Measurements from ENCODE around the gene TACR2. TPM values are rescaled to one million over a fixed set of nuclear protein-coding genes. Genes with fewer than 3 reads are reported as not detected.
A peak's percentile ranks its signal among the peaks of the same experiment; 100 is the strongest.

Gene TACR2
- not detected for total RNA-seq

GRCh38 chr10:69416695-69417094 lies at the start of gene TACR2:
TACR2 (minus strand) TSS chr10:69416918; CDS start chr10:69416323, 595 bp downstream.
- no peak within 1 kb of the TSS for H3K4me3 Mint-ChIP-seq
- no peaks in the 10 kb centered on the region for H3K36me3 Mint-ChIP-seq
- H3K4me1 Mint-ChIP-seq = peaks cover 2% of the 10 kb centered on the region
- ATAC-seq (ENCODE audit: low read depth) (no peak), DNase-seq (no peak)
- no peaks in the 10 kb centered on the region for H3K9me3 Mint-ChIP-seq
- no peaks in the 10 kb centered on the region for H3K27me3 Mint-ChIP-seq
- POLR2A ChIA-PET = no interaction called here
- H3K27ac Mint-ChIP-seq = no peak within 1 kb of the TSS

DNA sequence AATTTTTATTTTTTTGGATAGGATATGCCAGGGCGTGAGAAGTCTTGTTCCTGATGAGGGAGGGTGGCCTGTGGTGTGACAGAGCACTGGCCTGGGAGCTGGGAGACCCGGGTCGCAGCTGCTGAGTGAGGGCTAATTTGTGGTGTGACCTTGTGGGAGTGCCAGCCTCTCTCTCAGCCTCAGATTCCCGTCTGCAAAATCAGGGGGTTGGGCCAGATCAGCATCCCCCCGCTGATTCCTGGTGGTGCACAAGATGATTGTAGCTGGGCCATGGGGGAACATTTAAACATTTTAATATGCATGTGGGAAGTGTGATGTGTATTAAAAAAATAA lies 49.4 kb upstream of the TACR2 start:
- Mint-ChIP-seq H3K9me3 (no peaks in the 10 kb centered on the region), H3K27ac (peak overlapping the region; percentile 81), H3K4me3 (peak overlapping the region; percentile 7), H3K27me3 (peaks cover 13% of the 10 kb centered on the region), H3K4me1 (peaks cover 51% of the 10 kb centered on the region), H3K36me3 (no peaks in the 10 kb centered on the region)
- ATAC-seq (ENCODE audit: low read depth) = no peak
- no peak for DNase-seq
- POLR2A ChIA-PET = interaction anchor here (1.1 to 2.3 kb wide), 4 partner anchors 9 to 17 kb away, joined by 4 to 7 read pairs (median 6); partner anchors contain the start of gene TSPAN15

GRCh38 chr10:69465457-69466157 lies 48.9 kb upstream of the TACR2 start:
- Mint-ChIP-seq H3K4me3 (peak overlapping the region; percentile 49), H3K27ac (peak overlapping the region; percentile 81), H3K36me3 (no peaks in the 10 kb centered on the region), H3K4me1 (peaks cover 56% of the 10 kb centered on the region), H3K9me3 (no peaks in the 10 kb centered on the region), H3K27me3 (peaks cover 7% of the 10 kb centered on the region)
- DNase-seq = peak; percentile 41
- peak; percentile 72 for ATAC-seq (ENCODE audit: low read depth)
- POLR2A ChIA-PET = interaction anchor here (0.8 to 2.3 kb wide), 5 partner anchors 8 to 19 kb away, joined by 4 to 7 read pairs (median 5); partner anchors contain the start of gene TSPAN15

DNA sequence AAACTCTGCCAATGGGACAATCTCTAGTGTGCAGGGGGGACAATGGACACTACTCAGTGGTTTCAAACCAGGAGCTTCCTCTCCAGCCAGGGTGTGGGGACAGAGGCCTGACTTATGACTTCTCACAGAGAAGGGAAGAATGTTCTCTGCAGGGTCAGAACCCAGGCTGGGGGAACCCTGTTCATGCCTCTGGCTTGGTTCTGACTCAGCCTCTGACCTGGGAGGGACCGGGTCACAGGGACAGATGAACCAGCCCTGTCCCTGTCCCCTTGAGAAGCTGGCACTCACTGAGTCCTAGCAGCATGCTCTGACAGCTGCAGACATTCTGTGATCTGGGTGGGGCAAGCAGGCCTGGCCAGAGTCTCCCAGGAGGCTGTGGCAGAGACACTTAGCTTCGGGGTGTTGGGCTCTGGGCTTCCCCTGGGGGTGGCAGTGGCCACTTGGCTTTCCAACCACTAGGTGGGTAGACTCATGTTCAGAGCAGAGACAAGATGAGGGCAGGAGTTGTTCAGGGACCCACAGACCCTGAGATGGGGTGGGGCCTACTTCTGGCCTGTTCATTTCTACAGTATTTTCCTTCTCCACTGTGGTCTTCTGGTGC lies 48.2 kb upstream of the TACR2 start:
- no peaks in the 10 kb centered on the region for H3K9me3 Mint-ChIP-seq
- ATAC-seq (ENCODE audit: low read depth) (peak; percentile 61), DNase-seq (peak; percentile 49)
- H3K27ac Mint-ChIP-seq = peak overlapping the region; percentile 81
- peaks cover under 1% of the 10 kb centered on the region for H3K27me3 Mint-ChIP-seq
- POLR2A ChIA-PET = interaction anchor here (0.8 to 2.3 kb wide), 5 partner anchors 8 to 42 kb away, joined by 3 to 7 read pairs (median 5); partner anchors contain the start of gene TSPAN15
- H3K4me1 Mint-ChIP-seq = peaks cover 56% of the 10 kb centered on the region
- peak overlapping the region; percentile 49 for H3K4me3 Mint-ChIP-seq
- no peaks in the 10 kb centered on the region for H3K36me3 Mint-ChIP-seq

DNA sequence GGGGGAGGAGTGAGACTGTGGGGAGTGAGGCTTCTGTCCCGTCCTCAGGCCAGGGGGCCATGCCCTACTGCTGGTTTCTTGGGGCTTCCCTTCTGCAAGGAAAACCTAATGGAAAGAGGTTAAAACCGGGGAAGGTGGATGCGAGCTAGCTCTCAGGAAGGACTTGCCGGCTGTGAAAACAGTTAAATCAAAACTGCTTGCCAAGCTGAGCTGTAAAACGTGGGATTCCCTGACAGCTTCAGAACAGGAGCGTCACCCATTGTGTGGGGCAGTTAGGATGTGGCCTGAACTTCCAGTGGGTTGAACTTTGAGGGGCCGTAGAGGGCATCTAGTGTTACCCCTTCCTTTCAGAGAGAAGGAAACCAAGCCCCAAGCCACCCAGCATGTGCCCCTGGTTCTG lies 47.7 kb upstream of the TACR2 start:
- Mint-ChIP-seq H3K4me1 (peaks cover 56% of the 10 kb centered on the region), H3K9me3 (no peaks in the 10 kb centered on the region)
- POLR2A ChIA-PET = interaction anchor here (0.8 kb wide), 1 partner anchor 43 kb away, joined by 3 read pairs; no protein-coding TSS in a partner anchor

DNA sequence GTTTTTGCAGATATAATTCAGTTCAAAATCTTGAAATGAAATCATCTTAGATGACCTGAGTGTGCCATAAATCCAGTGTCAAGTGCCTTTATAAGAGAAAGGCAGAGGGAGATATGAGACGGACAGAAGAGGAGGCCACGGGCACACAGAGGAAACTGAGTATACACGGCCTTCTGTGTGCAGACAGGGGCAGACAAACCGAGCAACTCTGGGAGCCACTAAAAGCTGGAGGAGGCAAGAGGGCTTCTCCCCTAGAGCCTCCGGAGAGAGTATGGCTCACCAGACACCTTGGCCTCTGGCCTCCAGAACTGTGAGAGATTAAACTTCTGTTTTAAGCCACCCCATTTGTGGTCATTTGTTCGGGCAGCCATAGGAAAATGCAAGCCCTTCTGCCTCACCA lies 47.2 kb upstream of the TACR2 start:
- ATAC-seq (ENCODE audit: low read depth) (no peak), DNase-seq (no peak)
- Mint-ChIP-seq H3K27ac (peak overlapping the region; percentile 81), H3K36me3 (no peaks in the 10 kb centered on the region), H3K4me1 (peaks cover 56% of the 10 kb centered on the region), H3K4me3 (peak overlapping the region; percentile 49), H3K9me3 (no peaks in the 10 kb centered on the region), H3K27me3 (no peaks in the 10 kb centered on the region)
- POLR2A ChIA-PET = no interaction called here

More for the DNA sequence above, 47.7 kb upstream of the TACR2 start:
- no peak for ATAC-seq (ENCODE audit: low read depth)
- peak overlapping the region; percentile 81 for H3K27ac Mint-ChIP-seq
- H3K4me3 Mint-ChIP-seq = peak overlapping the region; percentile 49
- no peaks in the 10 kb centered on the region for H3K27me3 Mint-ChIP-seq
- DNase-seq = no peak
- H3K36me3 Mint-ChIP-seq = no peaks in the 10 kb centered on the region

DNA sequence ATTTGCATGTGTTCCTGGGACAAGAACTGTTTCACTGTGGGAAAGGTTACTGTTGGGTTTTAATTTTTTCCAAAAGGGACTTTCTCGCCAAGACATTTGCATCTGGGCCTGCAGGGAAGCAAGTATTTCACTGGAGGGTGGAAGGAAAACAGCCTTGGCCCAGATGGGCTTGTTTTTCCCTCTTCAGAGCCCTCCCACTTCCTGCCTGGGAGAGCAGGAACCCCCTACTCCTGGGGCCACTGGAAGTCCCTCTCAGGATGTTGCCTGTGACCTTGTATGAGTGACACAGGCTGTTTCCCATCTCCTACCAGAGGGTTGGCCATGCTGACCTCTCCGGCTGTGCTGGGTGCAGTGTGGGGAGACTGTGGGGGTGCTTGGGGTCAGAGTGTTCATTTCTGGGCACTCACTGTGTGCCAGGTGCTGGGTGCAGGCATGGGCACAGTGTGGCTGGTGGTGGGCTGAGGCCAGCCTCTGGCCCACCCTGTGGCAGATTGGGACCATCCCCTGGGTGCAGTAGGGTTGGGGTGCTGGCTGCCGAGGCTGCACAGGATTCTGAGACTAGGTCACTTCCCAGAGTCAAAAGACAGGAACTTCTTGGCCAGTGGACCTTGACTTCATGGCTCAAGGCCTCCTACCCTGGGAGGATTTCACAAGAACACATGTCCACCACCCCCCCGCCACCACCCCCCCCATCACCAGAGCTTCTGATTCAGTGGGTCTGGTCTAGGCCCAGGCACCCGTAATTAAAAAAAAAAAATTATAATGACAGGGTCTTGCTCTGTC lies 44.7 kb upstream of the TACR2 start:
- H3K27ac Mint-ChIP-seq = no peak overlapping the region
- H3K9me3 Mint-ChIP-seq = no peaks in the 10 kb centered on the region
- DNase-seq (no peak), ATAC-seq (ENCODE audit: low read depth) (no peak)
- no peaks in the 10 kb centered on the region for H3K36me3 Mint-ChIP-seq
- H3K4me3 Mint-ChIP-seq = no peak overlapping the region
- peaks cover 42% of the 10 kb centered on the region for H3K4me1 Mint-ChIP-seq
- POLR2A ChIA-PET = no interaction called here
- no peaks in the 10 kb centered on the region for H3K27me3 Mint-ChIP-seq

DNA sequence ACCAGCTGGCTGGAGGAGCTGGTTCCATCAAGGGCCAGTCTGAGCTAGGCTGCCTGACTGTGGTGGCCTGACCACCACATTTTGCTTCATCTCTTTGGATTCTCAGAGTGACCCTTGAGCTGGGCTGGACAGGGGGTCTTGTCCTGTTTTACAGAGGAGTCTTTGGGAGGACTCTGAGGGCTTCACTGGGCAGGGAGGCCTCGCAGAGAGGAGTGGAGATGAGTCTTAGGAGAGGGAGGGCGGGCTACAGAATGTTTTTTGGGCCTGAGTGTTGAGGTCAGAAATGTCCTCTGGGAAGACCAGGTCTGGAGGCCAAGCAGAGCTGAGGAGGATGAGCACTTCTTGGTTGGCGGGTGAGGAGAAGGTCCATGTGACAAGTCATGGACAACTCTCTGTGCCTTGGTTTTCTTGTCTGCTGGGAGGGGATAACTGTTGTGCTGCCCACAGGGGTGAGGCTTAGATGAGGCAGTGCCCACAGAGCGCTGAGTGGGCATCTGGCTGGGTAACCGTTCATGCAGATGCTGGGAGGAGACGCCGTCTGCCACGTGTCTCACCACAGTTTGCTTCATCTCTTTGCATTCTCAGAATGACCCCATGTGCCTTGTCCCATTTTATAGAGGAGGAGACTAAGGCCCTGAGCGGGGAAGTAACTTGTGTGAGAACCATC lies 44.0 kb upstream of the TACR2 start:
- POLR2A ChIA-PET = no interaction called here
- no peak for DNase-seq
- peak overlapping the region; percentile 13 for H3K27ac Mint-ChIP-seq
- no peaks in the 10 kb centered on the region for H3K9me3 Mint-ChIP-seq
- no peaks in the 10 kb centered on the region for H3K36me3 Mint-ChIP-seq
- peaks cover 34% of the 10 kb centered on the region for H3K4me1 Mint-ChIP-seq
- no peak for ATAC-seq (ENCODE audit: low read depth)
- no peaks in the 10 kb centered on the region for H3K27me3 Mint-ChIP-seq
- H3K4me3 Mint-ChIP-seq = no peak overlapping the region

DNA sequence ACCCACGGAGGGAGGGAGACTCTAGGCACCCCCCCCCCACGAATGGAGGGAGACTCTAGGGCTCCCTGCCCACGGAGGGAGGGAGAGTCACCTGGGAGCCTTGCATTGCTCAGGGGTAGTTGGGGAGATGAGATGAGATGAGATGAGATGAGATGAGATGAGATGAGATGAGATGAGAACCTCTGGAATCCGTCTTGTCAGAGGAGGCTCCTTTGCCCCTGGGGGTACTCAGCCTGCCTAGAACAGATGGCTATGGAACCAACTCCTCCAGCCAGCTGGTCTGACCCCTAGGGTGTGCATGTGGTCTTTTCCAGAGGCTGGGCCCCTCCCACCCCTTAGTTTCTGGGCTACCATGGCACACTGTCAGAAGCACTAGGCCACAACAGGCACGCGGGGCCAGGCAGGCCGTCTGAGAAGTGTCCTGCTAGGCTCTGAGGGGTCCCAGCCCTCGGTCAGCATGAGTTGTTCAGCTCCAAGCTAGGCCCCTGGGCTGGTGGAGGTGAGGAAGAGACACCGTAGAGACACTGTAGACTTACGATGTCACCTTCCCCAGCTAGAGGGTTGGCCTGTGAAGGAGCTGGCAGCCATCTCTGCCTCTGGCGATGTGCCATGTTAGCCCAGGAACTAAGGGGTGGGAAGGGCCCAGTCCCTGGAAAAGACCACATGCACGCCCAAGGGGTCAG lies 43.3 kb upstream of the TACR2 start:
- no peak overlapping the region for H3K4me3 Mint-ChIP-seq
- no peaks in the 10 kb centered on the region for H3K9me3 Mint-ChIP-seq
- ATAC-seq (ENCODE audit: low read depth) (no peak), DNase-seq (no peak)
- POLR2A ChIA-PET = no interaction called here
- no peak overlapping the region for H3K27ac Mint-ChIP-seq
- peaks cover 2% of the 10 kb centered on the region for H3K27me3 Mint-ChIP-seq
- H3K36me3 Mint-ChIP-seq = no peaks in the 10 kb centered on the region
- H3K4me1 Mint-ChIP-seq = peaks cover 28% of the 10 kb centered on the region

GRCh38 chr10:69459101-69459790 lies 42.5 kb upstream of the TACR2 start:
- no peak for DNase-seq
- POLR2A ChIA-PET = no interaction called here

DNA sequence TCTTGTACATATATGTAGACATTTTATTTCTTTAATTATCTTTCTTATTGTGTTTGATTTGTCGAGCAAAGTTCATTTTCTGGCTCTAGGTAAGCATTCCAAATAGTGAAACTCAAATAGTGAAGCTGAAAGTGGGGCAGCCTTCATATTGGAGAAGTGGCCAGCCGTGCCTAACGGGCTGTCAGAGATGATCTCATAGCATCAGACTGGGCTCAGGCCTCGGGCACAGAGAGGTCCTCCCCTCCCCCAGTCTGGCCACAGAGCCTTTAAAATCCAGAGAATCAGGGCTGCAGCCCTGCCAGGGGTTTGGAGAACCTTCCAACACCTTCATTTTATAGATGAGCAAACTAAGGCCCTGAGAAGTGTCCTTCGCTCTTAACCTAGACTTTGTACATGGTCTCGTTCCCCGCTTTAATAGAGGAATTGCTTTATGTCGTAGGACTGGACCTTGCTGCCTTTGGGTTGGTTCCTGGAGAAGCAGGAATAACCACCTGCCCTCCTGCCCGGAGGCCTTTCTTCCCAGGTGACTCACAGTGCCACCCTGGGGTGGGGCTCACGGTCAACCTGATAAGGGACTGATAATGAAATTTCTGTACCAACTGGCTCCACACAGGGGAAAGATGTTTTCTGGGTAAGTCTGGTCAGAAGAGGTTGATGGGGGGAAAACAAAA lies 41.8 kb upstream of the TACR2 start:
- Mint-ChIP-seq H3K4me3 (no peak overlapping the region), H3K27me3 (peaks cover 2% of the 10 kb centered on the region), H3K27ac (no peak overlapping the region), H3K4me1 (peaks cover 14% of the 10 kb centered on the region), H3K36me3 (no peaks in the 10 kb centered on the region), H3K9me3 (no peaks in the 10 kb centered on the region)
- ATAC-seq (ENCODE audit: low read depth) (no peak), DNase-seq (no peak)
- POLR2A ChIA-PET = no interaction called here

More at GRCh38 chr10:69459101-69459790, 42.5 kb upstream of the TACR2 start:
- H3K27me3 Mint-ChIP-seq = peaks cover 2% of the 10 kb centered on the region
- peaks cover 20% of the 10 kb centered on the region for H3K4me1 Mint-ChIP-seq
- no peak overlapping the region for H3K27ac Mint-ChIP-seq
- H3K4me3 Mint-ChIP-seq = no peak overlapping the region
- no peaks in the 10 kb centered on the region for H3K36me3 Mint-ChIP-seq
- ATAC-seq (ENCODE audit: low read depth) = no peak
- no peaks in the 10 kb centered on the region for H3K9me3 Mint-ChIP-seq

DNA sequence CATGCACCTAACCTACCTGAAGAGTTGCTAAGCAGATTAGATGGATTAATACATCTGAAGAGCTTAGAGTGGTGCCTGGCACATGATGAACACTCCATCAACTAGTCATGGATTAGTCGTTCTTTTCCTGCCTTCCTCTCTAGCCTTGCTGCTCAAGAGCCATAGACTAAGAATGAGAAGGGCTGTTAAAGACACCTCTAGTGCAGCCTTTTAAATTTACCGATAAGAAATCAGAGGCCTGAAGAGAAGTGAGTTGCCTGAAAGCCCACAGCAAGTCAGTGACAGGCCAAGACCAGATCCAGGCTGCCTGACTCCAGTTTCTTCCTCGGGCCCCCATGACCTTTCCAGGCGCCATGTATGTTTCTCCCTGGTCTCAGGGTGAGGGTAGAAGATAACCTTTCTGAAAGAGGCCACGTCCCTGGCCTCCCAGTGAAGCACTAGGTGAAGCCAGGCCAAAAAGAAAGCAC lies 41.1 kb upstream of the TACR2 start:
- Mint-ChIP-seq H3K9me3 (no peaks in the 10 kb centered on the region), H3K4me3 (no peak overlapping the region), H3K27me3 (peaks cover 5% of the 10 kb centered on the region), H3K36me3 (no peaks in the 10 kb centered on the region), H3K4me1 (peaks cover 8% of the 10 kb centered on the region), H3K27ac (no peak overlapping the region)
- ATAC-seq (ENCODE audit: low read depth) (no peak), DNase-seq (no peak)
- POLR2A ChIA-PET = interaction anchor here (1.5 kb wide), 1 partner anchor 8 kb away, joined by 5 read pairs; no protein-coding TSS in a partner anchor

Data from activated naive CD8-positive, alpha-beta T cell treated with anti-CD3 and anti-CD28 coated beads, Interleukin-2, amount 10 ng/mL, durations not matched to agents 7 days and 5 days (primary cell).